C4-2B (cell line): Measurements from ENCODE around the gene DNAJB4.

Experiments used
- ZFX ChIP-seq: fragments of 450-650 bp; IDR thresholded peaks from 2 replicates; pipeline ENCODE4 v1.6.1; 2017
- TF ChIP-seq, protein P1 (sequence below): fragments of 450-650 bp; conservative IDR thresholded peaks from 2 replicates; pipeline ENCODE4 v1.5.1; 2017; ENCODE audit warnings: mild to moderate bottlenecking

DNA sequence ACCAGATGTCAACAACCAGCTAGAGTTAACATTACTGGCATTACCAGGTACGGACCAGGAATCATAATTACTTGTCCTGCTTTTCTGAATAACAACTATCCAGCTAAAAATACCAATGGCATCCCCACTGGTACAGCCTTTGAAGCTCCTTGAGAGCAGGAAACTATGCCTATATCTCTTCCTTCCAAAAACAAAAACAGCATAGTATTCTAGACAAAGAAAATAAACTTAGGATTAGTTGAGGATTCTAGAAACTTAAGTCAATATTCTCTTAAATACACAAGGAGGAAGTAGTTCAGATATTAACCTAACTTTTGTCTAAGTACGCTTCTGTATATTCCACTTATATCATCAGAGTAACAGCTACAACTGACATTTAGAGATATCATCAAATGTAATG lies 28.8 kb upstream of the DNAJB4 start:
- TF ChIP-seq, protein P1, sequence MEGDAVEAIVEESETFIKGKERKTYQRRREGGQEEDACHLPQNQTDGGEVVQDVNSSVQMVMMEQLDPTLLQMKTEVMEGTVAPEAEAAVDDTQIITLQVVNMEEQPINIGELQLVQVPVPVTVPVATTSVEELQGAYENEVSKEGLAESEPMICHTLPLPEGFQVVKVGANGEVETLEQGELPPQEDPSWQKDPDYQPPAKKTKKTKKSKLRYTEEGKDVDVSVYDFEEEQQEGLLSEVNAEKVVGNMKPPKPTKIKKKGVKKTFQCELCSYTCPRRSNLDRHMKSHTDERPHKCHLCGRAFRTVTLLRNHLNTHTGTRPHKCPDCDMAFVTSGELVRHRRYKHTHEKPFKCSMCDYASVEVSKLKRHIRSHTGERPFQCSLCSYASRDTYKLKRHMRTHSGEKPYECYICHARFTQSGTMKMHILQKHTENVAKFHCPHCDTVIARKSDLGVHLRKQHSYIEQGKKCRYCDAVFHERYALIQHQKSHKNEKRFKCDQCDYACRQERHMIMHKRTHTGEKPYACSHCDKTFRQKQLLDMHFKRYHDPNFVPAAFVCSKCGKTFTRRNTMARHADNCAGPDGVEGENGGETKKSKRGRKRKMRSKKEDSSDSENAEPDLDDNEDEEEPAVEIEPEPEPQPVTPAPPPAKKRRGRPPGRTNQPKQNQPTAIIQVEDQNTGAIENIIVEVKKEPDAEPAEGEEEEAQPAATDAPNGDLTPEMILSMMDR = no peak
- no peak for TF ChIP-seq ZFX
